ENCODE data around the gene PPFIA1. TPM values are rescaled to one million over a fixed set of nuclear protein-coding genes. Genes with fewer than 3 reads are reported as not detected.
A peak's percentile ranks its signal among the peaks of the same experiment; 100 is the strongest.

Gene PPFIA1
- total RNA-seq, 4 donors from 2014 or later = 18.8 to 79.7 (median 39.1) TPM

DNA sequence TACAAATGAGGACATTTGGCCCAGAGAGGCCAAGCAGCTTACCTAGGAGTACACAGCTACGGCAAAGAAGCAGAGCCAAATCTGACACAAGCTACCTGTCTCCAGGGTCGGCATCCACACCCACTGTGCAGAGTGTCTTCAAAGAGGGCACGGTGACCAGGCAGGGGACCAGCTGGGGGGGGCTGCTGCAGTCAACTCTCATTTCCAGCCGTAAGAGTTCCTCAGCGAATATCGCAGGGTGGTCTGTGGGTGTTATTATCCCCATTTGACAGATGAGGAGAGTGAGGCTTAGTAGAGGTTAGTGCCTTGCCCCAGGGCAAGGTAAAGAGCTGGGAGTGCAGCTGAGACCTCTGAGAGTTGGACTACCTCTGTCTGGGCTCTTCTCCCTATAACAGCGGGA lies 7.1 kb upstream of the PPFIA1 start:
- no peak for DNase-seq
- H3K4me1 ChIP-seq = no peaks in the 10 kb centered on the region
- no peak overlapping the region for H3K4me3 ChIP-seq
- intact Hi-C loops (cut with DNase I; ENCODE audit: low total_unique reads) = no loop called here
- no peak overlapping the region for H3K27ac ChIP-seq
- no peak for TF ChIP-seq POLR2A (IDR thresholded peaks at IDR 0.05)
- TF ChIP-seq CTCF (IDR thresholded peaks at IDR 0.05) = no peak
- H3K9me3 ChIP-seq = no peaks in the 10 kb centered on the region
- no peaks in the 10 kb centered on the region for H3K27me3 ChIP-seq
- H3K36me3 ChIP-seq = no peaks in the 10 kb centered on the region

- no peaks in the 10 kb centered on the region for H3K4me1 ChIP-seq
- H3K9me3 ChIP-seq = no peaks in the 10 kb centered on the region
- DNase-seq = no peak
- TF ChIP-seq POLR2A (IDR thresholded peaks at IDR 0.05) (no peak), CTCF (IDR thresholded peaks at IDR 0.05) (no peak)
- H3K27me3 ChIP-seq = no peaks in the 10 kb centered on the region
- intact Hi-C loops (cut with DNase I; ENCODE audit: low total_unique reads) = no loop called here
- no peaks in the 10 kb centered on the region for H3K36me3 ChIP-seq
- no peak overlapping the region for H3K4me3 ChIP-seq
- no peak overlapping the region for H3K27ac ChIP-seq
Observed at GRCh38 chr11:70265341-70265740, 5.1 kb upstream of the PPFIA1 start.

- intact Hi-C loops (cut with DNase I; ENCODE audit: low total_unique reads) = no loop called here
- TF ChIP-seq POLR2A (IDR thresholded peaks at IDR 0.05) = no peak
- no peak for TF ChIP-seq CTCF (IDR thresholded peaks at IDR 0.05)
- no peak overlapping the region for H3K27ac ChIP-seq
Observed at GRCh38 chr11:70267405-70267950, 3.0 kb upstream of the PPFIA1 start.

DNA sequence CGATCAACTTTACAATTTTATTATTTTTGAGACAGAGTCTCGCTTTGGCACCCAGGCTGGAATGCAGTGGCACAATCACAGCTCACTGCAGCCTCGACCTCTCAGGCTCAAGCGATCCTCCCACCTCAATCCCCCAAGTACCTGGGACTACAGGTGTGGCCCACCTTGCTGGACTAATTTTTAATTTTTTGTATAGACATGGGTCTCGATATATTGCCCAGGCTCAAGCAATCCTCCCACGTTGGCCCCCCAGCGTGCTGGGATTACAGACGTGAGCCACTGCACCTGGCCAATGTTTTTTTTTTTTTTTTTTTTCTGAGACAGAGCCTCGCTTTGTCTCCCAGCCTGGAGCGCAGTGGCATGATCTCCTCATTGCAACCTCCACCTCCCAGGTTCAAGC lies 2.0 kb upstream of the PPFIA1 start:
- no peak overlapping the region for H3K27ac ChIP-seq
- H3K4me1 ChIP-seq = no peaks in the 10 kb centered on the region
- no peaks in the 10 kb centered on the region for H3K9me3 ChIP-seq
- no peaks in the 10 kb centered on the region for H3K36me3 ChIP-seq
- intact Hi-C loops (cut with DNase I; ENCODE audit: low total_unique reads) = no loop called here
- TF ChIP-seq CTCF (IDR thresholded peaks at IDR 0.05) (no peak), POLR2A (IDR thresholded peaks at IDR 0.05) (no peak)
- no peak for DNase-seq
- H3K27me3 ChIP-seq = no peaks in the 10 kb centered on the region
- H3K4me3 ChIP-seq = no peak overlapping the region

More at GRCh38 chr11:70267405-70267950, 3.0 kb upstream of the PPFIA1 start:
- Histone ChIP-seq H3K9me3 (no peaks in the 10 kb centered on the region), H3K36me3 (no peaks in the 10 kb centered on the region), H3K4me1 (no peaks in the 10 kb centered on the region), H3K27me3 (no peaks in the 10 kb centered on the region), H3K4me3 (no peak overlapping the region)
- DNase-seq = no peak

DNA sequence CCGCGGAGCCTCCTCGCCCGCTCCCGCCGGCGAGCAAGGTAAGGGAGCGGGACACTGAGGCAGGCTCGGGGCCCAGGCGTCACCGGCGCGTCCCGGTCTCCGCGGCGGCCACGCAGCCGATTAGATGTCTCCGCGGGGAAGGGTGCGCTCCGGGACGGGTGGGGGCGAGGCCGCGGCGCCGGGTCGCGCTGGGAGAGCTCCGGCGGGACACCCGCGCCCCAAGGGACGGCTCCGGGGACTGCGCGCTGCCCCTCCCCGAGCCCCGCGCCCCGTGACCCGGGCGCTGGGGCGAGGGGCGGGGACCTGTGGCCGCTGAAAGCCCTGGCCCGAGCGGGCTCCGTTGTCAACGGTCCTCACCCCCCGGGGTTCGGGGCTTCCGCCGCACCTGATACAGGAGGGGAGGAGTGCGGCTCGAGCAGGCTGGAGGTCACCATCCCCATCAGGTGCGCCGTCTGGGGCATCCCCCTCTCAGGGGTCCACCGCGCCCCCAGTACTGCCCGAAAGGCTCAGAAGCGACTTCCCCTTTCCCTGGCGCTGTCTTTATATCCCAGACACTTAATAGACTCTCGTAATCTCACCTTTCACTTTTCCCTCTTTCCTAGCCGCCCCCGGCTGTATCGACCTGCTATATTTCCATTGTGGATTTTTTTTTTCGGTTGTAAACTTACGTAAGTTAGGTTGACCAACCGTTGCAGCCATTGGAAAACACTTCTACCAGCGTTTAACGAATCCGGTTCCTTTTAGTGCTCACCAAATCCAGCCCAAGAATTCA lies 573 bp downstream of the PPFIA1 start:
- peak in 1 of 2 donors; percentile 31 for DNase-seq
- Histone ChIP-seq H3K4me3 (peak overlapping the region; percentile 56 to 97), H3K4me1 (no peaks in the 10 kb centered on the region), H3K27ac (peak overlapping the region; percentile 74 to 77), H3K27me3 (no peaks in the 10 kb centered on the region), H3K9me3 (no peaks in the 10 kb centered on the region), H3K36me3 (no peaks in the 10 kb centered on the region)
- TF ChIP-seq POLR2A (IDR thresholded peaks at IDR 0.05) = no peak
- TF ChIP-seq CTCF (IDR thresholded peaks at IDR 0.05) = peak in 1 of 4 experiments; percentile 4
- intact Hi-C loops (cut with DNase I; ENCODE audit: low total_unique reads) = no loop called here

Measured in uterus (tissue), 4 donors.